ENCODE data around the gene SOX2. TPM values are rescaled to one million over a fixed set of nuclear protein-coding genes. Genes with fewer than 3 reads are reported as not detected.
A peak's percentile ranks its signal among the peaks of the same experiment; 100 is the strongest.

Gene SOX2
- total RNA-seq, 1 experiment from 2014 or later, result not detected

DNA sequence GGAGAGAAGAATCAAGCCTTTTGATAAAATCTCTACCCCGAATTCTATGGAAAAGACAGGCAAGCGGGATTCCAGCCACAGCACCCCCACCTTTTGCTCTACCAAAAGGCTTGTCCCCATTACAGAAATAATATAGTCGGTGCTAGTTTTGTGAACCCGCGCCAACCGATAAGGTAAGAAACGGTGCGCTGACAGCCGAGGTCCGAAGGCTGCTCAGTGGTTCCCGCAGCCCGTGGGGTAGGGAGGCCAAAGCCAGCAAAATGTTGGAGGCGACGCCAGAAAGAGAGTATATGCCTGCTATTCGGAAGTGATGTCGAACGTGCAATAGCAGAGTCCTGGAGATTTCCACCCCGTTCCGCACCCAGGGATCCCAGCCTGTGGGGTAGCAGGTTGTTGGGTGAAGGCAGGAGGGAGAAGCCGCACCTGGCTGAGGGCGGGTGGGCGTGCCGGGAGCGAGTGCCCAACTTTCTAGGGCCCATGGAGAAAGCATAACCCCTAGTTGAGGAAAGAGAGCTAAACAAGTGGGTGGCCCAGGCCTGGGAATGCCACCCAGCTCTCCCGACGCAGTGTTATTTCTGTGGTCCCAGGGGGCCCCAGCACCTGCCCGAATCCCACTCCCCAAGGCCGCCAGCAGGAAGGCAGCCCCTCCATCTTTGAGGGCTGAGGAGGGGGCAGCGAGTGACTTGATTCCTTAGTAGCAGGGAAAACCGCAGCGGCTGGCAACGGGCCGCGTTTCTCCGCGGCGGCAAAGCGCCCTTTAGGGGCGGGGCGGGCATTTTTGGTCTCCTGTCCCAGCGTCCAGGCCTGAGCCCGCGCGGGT is 7.9 kb upstream of the SOX2 start:
- no peak for DNase-seq (ENCODE audit: low spot score)
- in situ Hi-C loops (cut with HindIII; ENCODE audit: low sequenced_read_pairs), result no loop called here

DNA sequence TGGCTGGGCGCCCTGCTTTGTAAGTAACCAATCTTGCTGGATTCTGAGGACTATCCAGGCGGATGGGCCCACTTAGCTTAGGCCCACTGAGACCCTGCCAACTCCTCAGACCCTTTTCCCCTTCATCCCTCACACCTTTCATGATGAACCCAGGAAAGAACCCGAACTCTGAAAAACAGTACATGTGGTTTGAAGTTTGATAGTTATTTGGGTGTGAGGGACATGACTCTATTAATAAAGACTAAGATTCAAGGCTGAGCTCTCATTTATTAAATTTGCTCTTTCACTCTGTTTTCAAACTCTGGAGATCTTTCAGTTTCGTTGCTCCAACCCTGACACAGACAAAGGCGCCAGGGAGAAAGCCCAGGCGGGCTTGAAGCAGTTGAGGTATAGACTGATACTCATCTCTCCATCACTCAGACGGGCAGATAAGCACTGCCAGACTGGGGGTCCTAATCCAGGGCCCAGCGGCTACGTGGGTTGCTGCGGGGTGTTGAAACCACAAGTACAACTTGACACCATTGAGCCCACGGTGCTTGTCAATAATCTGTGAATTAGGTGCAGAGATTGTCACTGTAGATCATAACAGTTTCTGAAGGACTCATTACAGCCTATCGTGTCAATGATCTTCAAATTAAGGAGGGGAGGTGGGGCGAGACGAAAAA is 7.2 kb upstream of the SOX2 start:
- in situ Hi-C loops (cut with HindIII; ENCODE audit: low sequenced_read_pairs), result no loop called here
- no peak for DNase-seq (ENCODE audit: low spot score)

DNA sequence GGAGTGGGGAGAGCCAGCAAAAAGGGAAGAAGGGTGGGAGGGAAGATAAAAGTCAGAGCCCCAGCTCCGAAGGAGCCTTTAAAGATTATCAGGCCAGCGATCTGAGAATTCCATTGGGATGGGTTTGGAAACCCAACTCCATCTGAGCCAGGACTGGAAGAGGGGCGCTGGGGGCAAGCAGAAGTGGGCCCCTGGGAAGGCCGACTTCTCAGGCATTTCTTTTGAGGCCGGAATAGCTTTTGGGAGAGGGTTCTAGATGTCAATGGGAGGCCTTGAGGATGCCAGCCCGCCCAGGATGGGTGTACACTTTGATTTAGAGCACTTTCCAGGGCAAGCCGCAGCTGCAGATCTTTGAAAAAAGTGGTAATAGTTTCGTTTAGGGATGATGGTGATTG is 6.6 kb upstream of the SOX2 start:
- DNase-seq (ENCODE audit: low spot score), result no peak
- in situ Hi-C loops (cut with HindIII; ENCODE audit: low sequenced_read_pairs), result no loop called here

DNA sequence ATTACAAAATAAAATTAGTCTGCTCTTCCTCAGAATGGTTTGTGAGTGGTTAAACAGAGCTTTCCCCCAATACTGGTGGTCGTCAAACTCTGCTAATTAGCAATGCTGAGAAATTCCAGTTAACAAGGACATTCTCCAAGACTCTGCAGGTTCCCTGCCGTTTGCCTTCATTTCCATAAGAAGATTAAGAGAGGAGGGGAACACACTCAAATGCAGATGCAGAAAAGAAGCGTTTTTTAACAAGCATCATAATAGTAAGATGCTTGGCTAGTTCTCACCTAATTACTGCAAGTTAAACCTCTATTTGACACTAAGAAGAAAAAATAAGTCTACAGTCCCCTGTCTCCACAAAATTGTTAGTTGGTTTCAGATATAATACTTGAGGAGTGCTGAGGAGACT is 3.7 kb upstream of the SOX2 start:
- DNase-seq (ENCODE audit: low spot score), result no peak
- in situ Hi-C loops (cut with HindIII; ENCODE audit: low sequenced_read_pairs), result no loop called here

DNA sequence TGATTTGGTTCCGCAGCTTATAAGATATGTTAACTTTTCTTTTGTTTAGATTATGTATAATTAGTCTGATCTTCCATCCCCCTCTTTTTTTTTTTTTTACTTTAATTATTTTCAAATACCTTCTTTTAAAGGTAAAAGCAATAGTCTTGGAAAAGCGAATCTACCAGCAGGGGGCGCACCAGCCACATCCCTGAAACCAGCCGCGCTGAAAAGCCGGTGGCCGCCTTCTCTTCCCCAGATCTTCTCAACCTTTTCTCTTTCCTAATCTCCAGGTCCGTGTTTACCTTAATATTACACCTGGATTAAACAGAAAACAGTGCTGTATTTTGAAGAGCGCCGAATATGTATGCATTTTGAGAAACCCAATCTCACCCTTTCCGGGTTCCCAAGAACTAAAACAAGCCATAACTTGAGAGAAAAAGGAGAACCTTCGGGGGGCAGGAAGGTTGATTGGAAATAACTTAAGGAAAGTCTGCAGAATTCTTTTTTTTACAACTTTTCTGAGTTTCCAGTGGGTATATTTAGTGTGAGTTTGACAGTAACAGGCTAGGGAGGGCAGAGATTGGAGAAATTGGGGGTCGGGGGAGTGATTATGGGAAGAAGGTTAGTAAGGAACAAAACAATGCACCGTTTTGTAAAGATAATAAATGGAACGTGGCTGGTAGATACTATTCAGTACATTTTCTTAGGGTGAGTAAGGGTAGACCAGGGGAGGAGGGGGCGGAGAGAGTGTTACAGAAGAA is 2.0 kb upstream of the SOX2 start:
- in situ Hi-C loops (cut with HindIII; ENCODE audit: low sequenced_read_pairs), result no loop called here

DNA sequence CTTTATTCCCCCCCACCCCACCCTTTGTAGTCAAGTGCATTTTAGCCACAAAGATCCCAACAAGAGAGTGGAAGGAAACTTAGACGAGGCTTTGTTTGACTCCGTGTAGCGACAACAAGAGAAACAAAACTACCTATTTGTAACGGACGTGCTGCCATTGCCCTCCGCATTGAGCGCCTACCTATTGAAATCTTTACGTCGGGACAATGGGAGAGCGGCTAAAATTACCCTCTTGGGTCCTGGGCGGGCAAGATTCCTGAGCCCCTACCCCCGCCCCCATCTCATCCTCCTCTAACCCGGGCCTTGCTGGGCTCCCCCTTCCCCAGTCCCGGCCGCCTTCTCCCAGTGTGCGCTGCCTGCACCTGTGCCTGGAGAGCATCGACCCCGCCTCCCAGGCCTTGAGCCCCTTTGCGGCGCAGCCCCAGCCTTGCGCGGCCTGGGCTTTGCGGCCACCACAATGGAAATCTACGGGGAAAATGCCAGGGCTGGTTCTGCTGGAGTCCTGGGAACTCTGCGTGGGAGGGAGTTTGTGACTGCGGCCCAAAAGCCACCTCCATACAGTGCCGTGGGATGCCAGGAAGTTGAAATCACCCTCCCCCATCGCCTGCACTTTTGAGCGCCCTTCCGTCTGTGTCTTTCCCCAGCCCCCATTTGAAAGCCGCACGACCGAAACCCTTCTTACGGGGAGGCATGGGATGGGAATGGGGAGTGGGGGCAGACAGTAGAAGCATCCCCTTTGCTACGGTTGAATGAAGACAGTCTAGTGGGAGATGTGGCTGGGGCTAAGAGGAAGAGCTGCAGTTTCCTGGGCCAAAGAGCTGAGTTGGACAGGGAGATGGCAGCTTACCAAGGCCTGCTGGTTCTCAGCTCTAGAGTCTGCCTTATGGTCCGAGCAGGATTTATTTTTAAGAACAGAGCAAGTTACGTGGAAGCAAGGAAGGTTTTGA is 1.1 kb upstream of the SOX2 start:
- in situ Hi-C loops (cut with HindIII; ENCODE audit: low sequenced_read_pairs), result no loop called here

More for the DNA sequence above, 2.0 kb upstream of the SOX2 start:
- peak; percentile 47 for DNase-seq (ENCODE audit: low spot score)

DNA sequence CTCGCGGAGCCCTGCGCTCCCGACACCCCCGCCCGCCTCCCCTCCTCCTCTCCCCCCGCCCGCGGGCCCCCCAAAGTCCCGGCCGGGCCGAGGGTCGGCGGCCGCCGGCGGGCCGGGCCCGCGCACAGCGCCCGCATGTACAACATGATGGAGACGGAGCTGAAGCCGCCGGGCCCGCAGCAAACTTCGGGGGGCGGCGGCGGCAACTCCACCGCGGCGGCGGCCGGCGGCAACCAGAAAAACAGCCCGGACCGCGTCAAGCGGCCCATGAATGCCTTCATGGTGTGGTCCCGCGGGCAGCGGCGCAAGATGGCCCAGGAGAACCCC is 464 bp downstream of the SOX2 start:
- no peak for DNase-seq (ENCODE audit: low spot score)
- in situ Hi-C loops (cut with HindIII; ENCODE audit: low sequenced_read_pairs), result no loop called here

More for the DNA sequence above, 1.1 kb upstream of the SOX2 start:
- no peak for DNase-seq (ENCODE audit: low spot score)

DNA sequence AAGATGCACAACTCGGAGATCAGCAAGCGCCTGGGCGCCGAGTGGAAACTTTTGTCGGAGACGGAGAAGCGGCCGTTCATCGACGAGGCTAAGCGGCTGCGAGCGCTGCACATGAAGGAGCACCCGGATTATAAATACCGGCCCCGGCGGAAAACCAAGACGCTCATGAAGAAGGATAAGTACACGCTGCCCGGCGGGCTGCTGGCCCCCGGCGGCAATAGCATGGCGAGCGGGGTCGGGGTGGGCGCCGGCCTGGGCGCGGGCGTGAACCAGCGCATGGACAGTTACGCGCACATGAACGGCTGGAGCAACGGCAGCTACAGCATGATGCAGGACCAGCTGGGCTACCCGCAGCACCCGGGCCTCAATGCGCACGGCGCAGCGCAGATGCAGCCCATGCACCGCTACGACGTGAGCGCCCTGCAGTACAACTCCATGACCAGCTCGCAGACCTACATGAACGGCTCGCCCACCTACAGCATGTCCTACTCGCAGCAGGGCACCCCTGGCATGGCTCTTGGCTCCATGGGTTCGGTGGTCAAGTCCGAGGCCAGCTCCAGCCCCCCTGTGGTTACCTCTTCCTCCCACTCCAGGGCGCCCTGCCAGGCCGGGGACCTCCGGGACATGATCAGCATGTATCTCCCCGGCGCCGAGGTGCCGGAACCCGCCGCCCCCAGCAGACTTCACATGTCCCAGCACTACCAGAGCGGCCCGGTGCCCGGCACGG is 991 bp downstream of the SOX2 start:
- no peak for DNase-seq (ENCODE audit: low spot score)
- in situ Hi-C loops (cut with HindIII; ENCODE audit: low sequenced_read_pairs), result no loop called here

DNA sequence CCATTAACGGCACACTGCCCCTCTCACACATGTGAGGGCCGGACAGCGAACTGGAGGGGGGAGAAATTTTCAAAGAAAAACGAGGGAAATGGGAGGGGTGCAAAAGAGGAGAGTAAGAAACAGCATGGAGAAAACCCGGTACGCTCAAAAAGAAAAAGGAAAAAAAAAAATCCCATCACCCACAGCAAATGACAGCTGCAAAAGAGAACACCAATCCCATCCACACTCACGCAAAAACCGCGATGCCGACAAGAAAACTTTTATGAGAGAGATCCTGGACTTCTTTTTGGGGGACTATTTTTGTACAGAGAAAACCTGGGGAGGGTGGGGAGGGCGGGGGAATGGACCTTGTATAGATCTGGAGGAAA is 1.5 kb downstream of the SOX2 start:
- DNase-seq (ENCODE audit: low spot score), result no peak
- in situ Hi-C loops (cut with HindIII; ENCODE audit: low sequenced_read_pairs), result no loop called here

DNA sequence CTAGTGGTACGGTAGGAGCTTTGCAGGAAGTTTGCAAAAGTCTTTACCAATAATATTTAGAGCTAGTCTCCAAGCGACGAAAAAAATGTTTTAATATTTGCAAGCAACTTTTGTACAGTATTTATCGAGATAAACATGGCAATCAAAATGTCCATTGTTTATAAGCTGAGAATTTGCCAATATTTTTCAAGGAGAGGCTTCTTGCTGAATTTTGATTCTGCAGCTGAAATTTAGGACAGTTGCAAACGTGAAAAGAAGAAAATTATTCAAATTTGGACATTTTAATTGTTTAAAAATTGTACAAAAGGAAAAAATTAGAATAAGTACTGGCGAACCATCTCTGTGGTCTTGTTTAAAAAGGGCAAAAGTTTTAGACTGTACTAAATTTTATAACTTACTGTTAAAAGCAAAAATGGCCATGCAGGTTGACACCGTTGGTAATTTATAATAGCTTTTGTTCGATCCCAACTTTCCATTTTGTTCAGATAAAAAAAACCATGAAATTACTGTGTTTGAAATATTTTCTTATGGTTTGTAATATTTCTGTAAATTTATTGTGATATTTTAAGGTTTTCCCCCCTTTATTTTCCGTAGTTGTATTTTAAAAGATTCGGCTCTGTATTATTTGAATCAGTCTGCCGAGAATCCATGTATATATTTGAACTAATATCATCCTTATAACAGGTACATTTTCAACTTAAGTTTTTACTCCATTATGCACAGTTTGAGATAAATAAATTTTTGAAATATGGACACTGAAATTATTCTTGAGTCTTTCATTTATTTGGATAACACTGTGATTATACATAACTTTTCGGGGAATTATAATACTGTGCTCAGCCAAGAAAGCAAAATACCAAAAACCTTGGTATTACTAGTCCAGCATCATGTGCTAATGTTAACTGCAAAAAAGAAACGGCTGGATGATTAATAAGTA is 2.2 kb downstream of the SOX2 start:
- in situ Hi-C loops (cut with HindIII; ENCODE audit: low sequenced_read_pairs), result no loop called here

DNA sequence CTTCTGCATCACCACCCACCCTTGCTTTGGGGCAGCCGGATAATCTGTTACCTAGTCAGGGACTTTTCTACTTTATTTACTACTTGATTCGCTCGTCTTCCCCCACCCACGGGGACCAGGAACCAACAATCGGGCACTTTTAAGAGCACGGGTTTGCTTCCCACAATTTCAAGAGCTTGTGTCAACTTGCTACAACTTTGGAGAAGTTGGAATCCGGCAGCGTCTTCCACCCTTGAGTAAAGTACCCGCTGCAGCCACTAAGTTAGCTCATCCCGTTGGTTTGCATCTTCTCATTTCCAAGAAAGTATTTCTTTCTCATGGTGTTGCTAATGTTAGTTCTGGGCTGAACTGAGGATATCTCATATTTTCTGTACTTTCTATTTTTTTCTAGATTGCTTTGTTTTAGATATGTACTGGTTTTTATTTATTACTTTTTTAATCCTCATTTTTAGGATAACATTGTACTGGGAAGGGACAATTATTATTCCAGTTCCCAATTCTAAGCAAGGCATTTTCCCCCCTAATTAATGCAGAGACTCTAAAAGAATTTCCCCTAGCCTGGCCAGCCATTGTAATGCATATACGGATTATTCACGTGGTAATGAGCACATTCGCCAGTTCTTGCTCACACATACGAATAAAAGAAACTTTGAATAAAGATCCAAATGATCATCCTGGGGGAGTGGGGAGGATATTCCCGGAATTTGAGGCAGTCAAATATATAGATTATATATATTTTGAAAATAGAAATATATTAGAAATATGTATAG is 4.0 kb downstream of the SOX2 start:
- no peak for DNase-seq (ENCODE audit: low spot score)
- in situ Hi-C loops (cut with HindIII; ENCODE audit: low sequenced_read_pairs), result no loop called here

More for the DNA sequence above, 2.2 kb downstream of the SOX2 start:
- no peak for DNase-seq (ENCODE audit: low spot score)

DNA sequence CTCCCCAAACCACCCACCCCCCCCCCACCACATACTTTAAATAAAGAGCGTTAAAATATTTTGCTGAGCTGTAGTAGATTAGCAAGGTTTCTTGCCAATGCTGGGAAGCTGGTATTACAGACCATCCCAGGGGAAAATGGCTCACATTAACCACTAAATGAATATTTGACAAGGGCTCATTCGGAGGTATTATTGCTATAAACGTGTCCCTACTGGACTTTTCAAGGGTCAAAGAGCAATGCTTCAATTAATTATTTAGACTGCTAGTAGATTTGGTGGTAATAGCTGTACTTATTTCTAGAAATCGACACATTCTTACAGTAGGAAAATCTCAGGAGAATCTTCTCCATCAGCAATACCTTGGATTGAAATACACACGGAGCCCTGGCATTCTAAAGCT is 5.2 kb downstream of the SOX2 start:
- in situ Hi-C loops (cut with HindIII; ENCODE audit: low sequenced_read_pairs), result no loop called here
- DNase-seq (ENCODE audit: low spot score), result no peak

DNA sequence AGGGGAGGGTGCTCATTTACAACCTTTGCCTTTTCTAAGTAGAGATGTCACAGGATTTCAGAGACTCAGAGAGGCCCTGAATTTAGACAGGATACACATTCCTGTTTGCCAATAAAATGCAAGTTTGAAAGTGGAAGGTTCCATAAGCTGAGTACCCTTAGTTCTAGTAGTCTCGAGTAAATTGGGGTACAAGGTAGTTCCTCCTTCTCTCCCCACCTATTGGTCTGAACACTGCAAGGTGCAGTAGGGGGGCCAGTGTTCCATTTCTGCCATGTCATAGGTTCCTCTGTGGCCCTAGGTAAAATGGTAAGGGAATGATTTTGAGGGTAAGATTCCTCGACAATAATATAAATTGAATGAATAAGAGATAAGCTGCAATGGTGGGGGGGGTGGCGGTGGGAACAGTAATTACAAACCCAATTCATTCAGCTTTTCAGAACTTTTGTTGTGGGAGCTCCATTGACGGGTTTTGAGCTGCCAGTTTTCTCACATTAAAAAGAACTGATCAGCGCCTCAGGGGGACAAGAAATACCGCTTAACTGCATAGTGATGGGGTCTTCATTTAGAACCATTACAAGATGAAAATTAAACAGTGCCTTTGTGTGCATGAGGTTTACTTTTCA is 5.9 kb downstream of the SOX2 start:
- in situ Hi-C loops (cut with HindIII; ENCODE audit: low sequenced_read_pairs), result no loop called here
- no peak for DNase-seq (ENCODE audit: low spot score)

DNA sequence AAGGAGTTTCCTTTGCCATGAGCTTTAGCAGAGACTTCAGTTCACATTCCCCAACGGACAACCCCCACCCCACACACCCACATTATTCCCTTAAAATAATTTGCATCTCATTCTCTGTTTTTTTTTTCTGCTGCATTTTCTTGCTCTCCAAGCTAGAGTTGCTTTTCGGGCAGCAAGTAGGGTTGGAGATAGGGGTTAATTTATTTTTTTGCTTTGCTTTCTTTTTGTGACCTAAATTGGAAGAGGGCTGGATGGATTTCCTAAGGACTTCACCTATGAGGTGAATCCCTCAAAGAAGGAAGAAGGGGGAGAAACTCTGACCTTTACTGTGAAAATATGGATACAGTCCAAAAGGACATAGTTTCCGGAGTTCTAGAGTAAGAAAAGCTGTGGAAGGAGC is 6.6 kb downstream of the SOX2 start:
- DNase-seq (ENCODE audit: low spot score), result no peak
- in situ Hi-C loops (cut with HindIII; ENCODE audit: low sequenced_read_pairs), result no loop called here

DNA sequence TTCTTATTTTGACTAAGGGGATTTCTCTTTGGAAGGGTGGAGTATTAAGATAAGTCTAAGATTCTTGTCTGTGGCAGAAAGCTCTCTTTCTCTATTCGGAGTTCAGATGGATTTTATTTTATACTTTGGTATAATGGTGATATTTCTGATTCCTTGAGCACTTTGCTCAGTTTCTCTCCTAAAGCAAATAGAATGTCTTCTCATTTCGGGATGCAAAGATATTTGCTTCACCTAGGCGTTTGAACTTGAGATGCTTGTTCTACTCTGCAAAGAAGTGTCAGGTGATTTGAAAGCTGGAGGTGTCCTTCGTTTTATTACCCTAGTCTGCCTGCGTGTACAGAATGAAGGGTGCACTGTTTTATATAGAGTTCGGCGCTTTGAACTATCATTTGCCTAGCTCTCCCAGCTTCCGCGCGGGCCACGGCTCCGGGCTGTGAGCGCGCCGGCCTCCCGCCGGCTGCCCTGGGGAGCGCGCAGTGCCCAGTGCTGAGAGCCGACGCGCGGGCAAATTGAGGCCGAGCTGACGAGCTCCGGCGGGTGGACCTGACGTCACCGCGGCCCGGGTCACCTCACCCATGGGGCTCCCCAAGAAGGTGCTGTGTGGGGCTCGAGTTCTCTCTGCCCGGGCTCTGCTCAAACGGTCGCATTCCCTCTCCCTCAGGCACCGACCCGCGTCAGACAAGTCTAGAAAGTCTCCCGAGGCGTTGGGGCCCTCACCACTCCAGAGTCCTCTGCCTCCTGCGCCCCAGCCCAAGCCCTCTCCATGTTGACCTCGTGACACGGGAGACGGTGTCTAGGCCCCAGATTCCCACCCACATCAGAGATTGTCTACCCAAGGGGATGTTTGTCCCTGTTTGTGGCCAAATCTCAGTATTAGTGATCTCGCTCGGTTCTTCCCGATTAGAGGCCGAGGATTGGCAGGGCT is 7.5 kb downstream of the SOX2 start:
- in situ Hi-C loops (cut with HindIII; ENCODE audit: low sequenced_read_pairs), result no loop called here
- DNase-seq (ENCODE audit: low spot score), result no peak

Measured in G401 (cell line).